GM12872 (cell line): Measurements from ENCODE around the gene PABPC3.

Experiments used
- CTCF ChIP-seq: IDR thresholded peaks from 3 replicates; pipeline ENCODE4 v1.5.1; 2011; ENCODE audit warnings: low read depth, mild to moderate bottlenecking, low read length, moderate library complexity; ENCODE audit not compliant: insufficient read depth

PABPC3 gene

DNA sequence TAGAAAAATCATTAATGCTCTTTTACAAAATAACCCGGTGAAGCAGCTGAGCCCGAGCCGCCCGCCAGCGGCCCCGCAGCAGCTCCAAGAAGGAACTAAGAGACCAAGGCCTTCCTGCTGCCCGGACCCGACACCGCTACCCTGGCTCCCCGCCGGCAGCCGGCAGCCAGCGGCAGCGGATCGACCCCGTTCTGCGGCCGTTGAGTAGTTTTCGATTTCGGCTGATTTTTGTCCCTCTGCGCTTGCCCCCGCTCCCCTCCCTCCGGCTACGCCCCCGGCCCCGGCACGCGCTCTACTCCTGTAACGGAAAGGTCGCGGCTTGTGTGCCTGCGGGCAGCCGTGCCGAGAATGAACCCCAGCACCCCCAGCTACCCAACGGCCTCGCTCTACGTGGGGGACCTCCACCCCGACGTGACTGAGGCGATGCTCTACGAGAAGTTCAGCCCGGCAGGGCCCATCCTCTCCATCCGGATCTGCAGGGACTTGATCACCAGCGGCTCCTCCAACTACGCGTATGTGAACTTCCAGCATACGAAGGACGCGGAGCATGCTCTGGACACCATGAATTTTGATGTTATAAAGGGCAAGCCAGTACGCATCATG, at the start of gene PABPC3:
TSS of gene PABPC3 (plus strand) at position 286 of the 603 bp plus-strand sequence. CDS start at position 349, 63 bp downstream.
- TF ChIP-seq CTCF, result no peak

DNA sequence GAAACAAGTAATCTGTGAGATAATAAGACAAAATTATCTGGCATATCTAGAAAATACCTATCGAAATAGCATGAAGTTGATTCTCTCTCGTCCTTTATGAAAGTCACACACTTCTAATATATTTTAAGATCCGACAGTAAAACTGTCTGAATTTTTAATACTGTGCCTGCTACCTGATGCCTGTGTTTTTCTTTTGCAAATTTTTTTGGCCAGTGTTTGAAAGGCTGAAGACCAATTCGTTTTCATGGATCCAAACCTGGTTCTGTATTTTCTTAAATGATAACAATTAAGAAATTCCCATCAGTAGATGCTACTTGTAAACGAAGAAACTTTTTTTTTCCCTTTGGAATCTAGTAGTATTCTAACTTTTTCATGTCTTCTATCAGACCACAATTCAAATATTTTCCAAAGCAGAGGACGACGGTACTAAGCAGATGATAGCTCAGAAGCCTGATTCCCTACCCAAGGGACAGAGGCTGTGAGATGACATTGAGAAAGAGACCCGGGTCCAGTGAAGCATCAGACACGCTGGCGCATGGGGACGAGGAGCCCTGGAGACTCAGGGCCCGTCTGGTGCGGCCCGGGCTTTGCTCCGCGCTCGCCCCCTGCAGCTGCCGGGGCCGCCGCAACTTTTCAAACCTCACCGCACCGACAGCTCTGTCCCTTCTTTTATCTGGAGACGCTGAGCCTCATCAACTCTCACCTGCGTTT, 49.5 kb upstream of the PABPC3 start:
- TF ChIP-seq CTCF, result no peak

DNA sequence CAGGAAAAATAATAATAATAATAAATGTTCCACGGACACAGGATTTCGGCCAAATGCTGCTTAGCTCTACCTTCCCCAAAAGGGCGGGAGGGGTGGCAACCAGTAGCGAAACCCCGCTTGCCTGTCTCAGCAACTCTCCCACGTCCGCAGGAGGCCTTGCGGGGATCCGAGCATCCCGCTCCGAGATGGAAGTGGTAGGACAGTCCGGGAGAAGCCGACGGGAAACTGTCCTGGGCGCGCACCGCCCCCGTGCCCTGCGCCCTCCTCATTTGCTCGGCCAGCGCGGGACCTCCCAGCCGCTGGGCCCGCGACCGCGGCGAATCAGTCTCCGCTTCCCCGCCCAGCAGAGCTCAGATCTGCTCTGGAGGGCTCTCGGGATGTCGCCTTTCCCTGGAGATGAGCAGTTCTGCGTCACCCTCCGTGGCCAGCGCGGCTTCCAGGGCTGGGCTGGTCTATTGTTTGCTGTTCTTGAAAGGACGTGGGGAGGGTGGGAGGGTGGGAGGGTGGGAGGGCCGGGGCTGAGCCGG, 48.9 kb upstream of the PABPC3 start:
- no peak for TF ChIP-seq CTCF

GRCh38 chr13:25051065-25051464, 44.9 kb upstream of the PABPC3 start:
- TF ChIP-seq CTCF, result no peak

DNA sequence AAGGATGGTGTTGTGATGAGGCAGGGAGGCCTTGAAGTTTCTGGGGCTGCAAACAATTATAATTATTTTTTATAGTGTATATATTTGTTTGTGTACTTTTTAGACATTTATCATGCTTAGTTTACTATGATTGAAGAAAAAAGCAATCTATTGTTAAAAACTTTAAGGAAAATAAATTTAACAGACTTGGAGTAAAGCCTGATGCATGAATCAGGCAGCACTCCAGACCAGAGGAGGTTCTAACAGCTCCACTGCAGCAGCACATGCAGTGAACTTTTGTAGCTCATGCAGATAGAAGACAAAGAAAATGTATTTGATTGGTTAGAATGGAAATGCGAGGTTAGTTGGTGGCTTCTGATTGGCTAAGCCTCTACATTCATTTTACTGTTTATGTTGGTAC, 36.8 kb upstream of the PABPC3 start:
- TF ChIP-seq CTCF, result no peak

DNA sequence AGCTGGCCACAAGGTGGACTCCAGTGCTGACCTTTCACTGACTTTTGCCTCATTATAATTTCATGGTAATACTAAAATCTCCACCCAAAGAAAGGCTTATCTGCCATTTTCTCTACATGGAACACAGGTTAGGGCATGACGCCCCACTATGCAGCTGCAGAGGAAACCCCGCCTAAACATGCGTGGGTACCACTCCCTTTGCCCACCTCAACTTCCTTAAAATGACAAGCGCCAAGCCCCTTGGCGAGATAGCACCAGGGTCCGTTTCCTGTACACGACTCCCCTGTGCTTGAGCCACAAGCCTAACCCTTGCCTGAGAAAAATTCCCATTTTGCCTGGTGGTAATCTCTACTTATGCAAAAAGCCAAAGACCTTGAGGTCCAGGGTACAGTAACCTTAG, 36.0 kb upstream of the PABPC3 start:
- no peak for TF ChIP-seq CTCF

DNA sequence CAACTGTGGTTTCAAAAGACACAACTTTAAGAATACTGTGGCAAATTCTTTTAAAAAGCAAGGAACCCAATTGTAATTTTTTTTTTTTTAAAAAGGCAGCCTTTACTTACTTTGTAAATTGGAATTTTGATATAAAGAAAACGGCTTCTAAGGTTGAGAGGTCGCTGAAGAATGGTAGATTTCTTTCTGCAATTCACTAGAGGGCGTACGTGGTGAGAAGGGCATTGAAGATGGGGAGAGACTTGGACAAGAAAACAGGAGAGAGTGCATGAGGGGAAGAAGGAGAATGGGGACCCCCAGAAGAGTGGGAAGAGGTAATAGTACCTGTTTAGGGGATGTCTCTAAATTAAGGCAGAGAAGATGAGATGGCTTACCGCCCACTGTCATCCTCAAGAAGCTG, 33.5 kb upstream of the PABPC3 start:
- TF ChIP-seq CTCF, result no peak
